ENCODE data around the gene SRRM3.
A peak's percentile ranks its signal among the peaks of the same experiment; 100 is the strongest.
"Not testable (repeated sequence)": the region's sequence is repeated elsewhere in the genome, so short reads cannot be mapped to it uniquely, and the experiment has no call there.

SRRM3 gene

GRCh38 chr7:76294344-76295024, 92.8 kb downstream of the SRRM3 start:
- no peak overlapping the region for H3K27ac ChIP-seq (ENCODE audit: low read depth, low read length)
- H3K27me3 ChIP-seq (ENCODE audit: control insufficient read depth, insufficient read depth, low read length) = no peaks in the 10 kb centered on the region
- H3K4me3 ChIP-seq (ENCODE audit: low read depth, low read length) = no peak overlapping the region
- no peak overlapping the region for H3K9ac ChIP-seq (ENCODE audit: low read depth, low read length)
- H3K9me3 ChIP-seq (ENCODE audit: control insufficient read depth, insufficient read depth, low read length) = no peaks in the 10 kb centered on the region
- no peaks in the 10 kb centered on the region for H3K36me3 ChIP-seq (ENCODE audit: control insufficient read depth, insufficient read depth, low read length)
- peaks cover 22% of the 10 kb centered on the region for H3K4me1 ChIP-seq (ENCODE audit: control insufficient read depth, insufficient read depth, low read length)

GRCh38 chr7:76296743-76297740, 95.3 kb downstream of the SRRM3 start:
- Histone ChIP-seq H3K4me1 (ENCODE audit: control insufficient read depth, insufficient read depth, low read length) (peaks cover 9% of the 10 kb centered on the region; the same call in 1 of the 2 replicates), H3K9me3 (ENCODE audit: control insufficient read depth, insufficient read depth, low read length) (no peaks in the 10 kb centered on the region), H3K4me3 (ENCODE audit: low read depth, low read length) (no peak overlapping the region), H3K36me3 (ENCODE audit: control insufficient read depth, insufficient read depth, low read length) (no peaks in the 10 kb centered on the region), H3K27me3 (ENCODE audit: control insufficient read depth, insufficient read depth, low read length) (peaks cover 8% of the 10 kb centered on the region), H3K9ac (ENCODE audit: low read depth, low read length) (no peak overlapping the region), H3K27ac (ENCODE audit: low read depth, low read length) (no peak overlapping the region)

GRCh38 chr7:76300166-76300731, 98.6 kb downstream of the SRRM3 start:
- H3K4me3 ChIP-seq (ENCODE audit: low read depth, low read length) = no peak overlapping the region
- no peaks in the 10 kb centered on the region for H3K9me3 ChIP-seq (ENCODE audit: control insufficient read depth, insufficient read depth, low read length)
- peaks cover 10% of the 10 kb centered on the region for H3K27me3 ChIP-seq (ENCODE audit: control insufficient read depth, insufficient read depth, low read length)
- H3K9ac ChIP-seq (ENCODE audit: low read depth, low read length) = no peak overlapping the region
- H3K4me1 ChIP-seq (ENCODE audit: control insufficient read depth, insufficient read depth, low read length) = peaks cover 8% of the 10 kb centered on the region; the same call in 1 of the 2 replicates
- H3K27ac ChIP-seq (ENCODE audit: low read depth, low read length) = no peak overlapping the region
- H3K36me3 ChIP-seq (ENCODE audit: control insufficient read depth, insufficient read depth, low read length) = peaks cover 6% of the 10 kb centered on the region; the same call in 1 of the 2 replicates

GRCh38 chr7:76301000-76301399, 99.3 kb downstream of the SRRM3 start:
- Histone ChIP-seq H3K27ac (ENCODE audit: low read depth, low read length) (no peak overlapping the region), H3K36me3 (ENCODE audit: control insufficient read depth, insufficient read depth, low read length) (peaks cover 6% of the 10 kb centered on the region; the same call in 1 of the 2 replicates), H3K4me1 (ENCODE audit: control insufficient read depth, insufficient read depth, low read length) (peaks cover 8% of the 10 kb centered on the region; the same call in 1 of the 2 replicates), H3K9ac (ENCODE audit: low read depth, low read length) (no peak overlapping the region), H3K27me3 (ENCODE audit: control insufficient read depth, insufficient read depth, low read length) (peaks cover 10% of the 10 kb centered on the region), H3K4me3 (ENCODE audit: low read depth, low read length) (no peak overlapping the region), H3K9me3 (ENCODE audit: control insufficient read depth, insufficient read depth, low read length) (no peaks in the 10 kb centered on the region)

- Histone ChIP-seq H3K27me3 (ENCODE audit: control insufficient read depth, insufficient read depth, low read length) (peaks cover 10% of the 10 kb centered on the region), H3K27ac (ENCODE audit: low read depth, low read length) (peak within 1 kb of the TSS; percentile 50), H3K4me1 (ENCODE audit: control insufficient read depth, insufficient read depth, low read length) (peaks cover 13% of the 10 kb centered on the region; the same call in 1 of the 2 replicates)
These were observed 100.9 kb downstream of the SRRM3 start, which contains the start of gene HSPB1 for GRCh38 chr7:76302347-76303201. Gene HSPB1 (plus strand): TSS chr7:76302673. CDS start chr7:76302713, 40 bp downstream.

GRCh38 chr7:76303202-76304147, 101.8 kb downstream of the SRRM3 start:
- Histone ChIP-seq H3K4me3 (ENCODE audit: low read depth, low read length) (peak overlapping the region; percentile 70), H3K9me3 (ENCODE audit: control insufficient read depth, insufficient read depth, low read length) (no peaks in the 10 kb centered on the region), H3K27me3 (ENCODE audit: control insufficient read depth, insufficient read depth, low read length) (peaks cover 10% of the 10 kb centered on the region), H3K36me3 (ENCODE audit: control insufficient read depth, insufficient read depth, low read length) (peaks cover 6% of the 10 kb centered on the region; the same call in 1 of the 2 replicates), H3K9ac (ENCODE audit: low read depth, low read length) (no peak overlapping the region), H3K4me1 (ENCODE audit: control insufficient read depth, insufficient read depth, low read length) (peaks cover 13% of the 10 kb centered on the region; the same call in 1 of the 2 replicates), H3K27ac (ENCODE audit: low read depth, low read length) (peak overlapping the region; percentile 55)

More at GRCh38 chr7:76302347-76303201, 100.9 kb downstream of the SRRM3 start, which contains the start of gene HSPB1:
- H3K9ac ChIP-seq (ENCODE audit: low read depth, low read length) = 0 out of 2 replicates have a peak within 1 kb of the TSS, but pooled peaks have one; percentile 47
- no peaks in the 10 kb centered on the region for H3K9me3 ChIP-seq (ENCODE audit: control insufficient read depth, insufficient read depth, low read length)
- peaks cover 6% of the 10 kb centered on the region; the same call in 1 of the 2 replicates for H3K36me3 ChIP-seq (ENCODE audit: control insufficient read depth, insufficient read depth, low read length)
- peak within 1 kb of the TSS; percentile 70 for H3K4me3 ChIP-seq (ENCODE audit: low read depth, low read length)

GRCh38 chr7:76304888-76305375, 103.2 kb downstream of the SRRM3 start:
- Histone ChIP-seq H3K4me3 (ENCODE audit: low read depth, low read length) (no peak overlapping the region), H3K27ac (ENCODE audit: low read depth, low read length) (no peak overlapping the region), H3K9ac (ENCODE audit: low read depth, low read length) (no peak overlapping the region), H3K4me1 (ENCODE audit: control insufficient read depth, insufficient read depth, low read length) (peaks cover 13% of the 10 kb centered on the region; the same call in 1 of the 2 replicates), H3K9me3 (ENCODE audit: control insufficient read depth, insufficient read depth, low read length) (no peaks in the 10 kb centered on the region), H3K36me3 (ENCODE audit: control insufficient read depth, insufficient read depth, low read length) (peaks cover 6% of the 10 kb centered on the region; the same call in 1 of the 2 replicates), H3K27me3 (ENCODE audit: control insufficient read depth, insufficient read depth, low read length) (peaks cover 10% of the 10 kb centered on the region)

GRCh38 chr7:76308874-76309273, 107.2 kb downstream of the SRRM3 start:
- H3K27me3 ChIP-seq (ENCODE audit: control insufficient read depth, insufficient read depth, low read length); H3K9ac ChIP-seq (ENCODE audit: low read depth, low read length); H3K36me3 ChIP-seq (ENCODE audit: control insufficient read depth, insufficient read depth, low read length); H3K27ac ChIP-seq (ENCODE audit: low read depth, low read length); H3K4me3 ChIP-seq (ENCODE audit: low read depth, low read length); H3K9me3 ChIP-seq (ENCODE audit: control insufficient read depth, insufficient read depth, low read length): not testable (repeated sequence)
- H3K4me1 ChIP-seq (ENCODE audit: control insufficient read depth, insufficient read depth, low read length) = peaks cover 12% of the 10 kb centered on the region; the same call in 1 of the 2 replicates

GRCh38 chr7:76309341-76310101, 107.8 kb downstream of the SRRM3 start:
- H3K9ac ChIP-seq (ENCODE audit: low read depth, low read length); H3K36me3 ChIP-seq (ENCODE audit: control insufficient read depth, insufficient read depth, low read length): not testable (repeated sequence)

More at GRCh38 chr7:76309341-76310101, 107.8 kb downstream of the SRRM3 start:
- not testable (repeated sequence) for H3K4me1 ChIP-seq (ENCODE audit: control insufficient read depth, insufficient read depth, low read length); H3K27me3 ChIP-seq (ENCODE audit: control insufficient read depth, insufficient read depth, low read length); H3K4me3 ChIP-seq (ENCODE audit: low read depth, low read length); H3K27ac ChIP-seq (ENCODE audit: low read depth, low read length); H3K9me3 ChIP-seq (ENCODE audit: control insufficient read depth, insufficient read depth, low read length)
